Left ventricle myocardium inferior (tissue), 1 donor: Measurements from ENCODE around the gene RCBTB2. TPM values are rescaled to one million over a fixed set of nuclear protein-coding genes. Genes with fewer than 3 reads are reported as not detected.
A peak's percentile ranks its signal among the peaks of the same experiment; 100 is the strongest.

Experiments
- DNase-seq: peaks from one replicate; pipeline ENCODE4 v3.0.0-alpha.2; 2020
- H3K27ac ChIP-seq: fragments of 200-600 bp; replicated peaks from 2 replicates; pipeline ENCODE4 v1.8.0; 2021
- H3K27me3 ChIP-seq: fragments of 200-600 bp; 2 replicates; pipeline ENCODE4 v1.8.0; 2021; ENCODE audit warnings: low read depth
- H3K36me3 ChIP-seq: fragments of 200-600 bp; 2 replicates; pipeline ENCODE4 v1.8.0; 2021
- H3K4me1 ChIP-seq: fragments of 200-600 bp; 2 replicates; pipeline ENCODE4 v1.8.0; 2021
- H3K4me3 ChIP-seq: fragments of 200-600 bp; 2 replicates; pipeline ENCODE4 v1.8.0; 2021; ENCODE audit warnings: mild to moderate bottlenecking, moderate library complexity
- H3K9me3 ChIP-seq: fragments of 200-600 bp; replicated peaks from 2 replicates; pipeline ENCODE4 v1.8.0; 2021
- intact Hi-C: fragments of 100-400 bp; cut with micrococcal nuclease; formaldehyde crosslinking; loops from one replicate; pipeline ENCODE4 v1.11.0; 2022
- total RNA-seq: library from RNA; stranded (reverse); fragmentation: NEBNext Ultra II Directional; extraction: Animal tissue kit (Norgen Biotek cat#: 25700); gene quantifications from one replicate; pipeline ENCODE4 v1.2.1, GENCODE V29; 2021
- TF ChIP-seq, protein P1 (sequence below): fragments of 200-600 bp; IDR thresholded peaks from 2 replicates; pipeline ENCODE4 v1.8.0; 2021; ENCODE audit warnings: antibody characterized with exemption, mild to moderate bottlenecking, borderline replicate concordance
- donor health status: DM: no; HTN: yes; CAD: no; lungs with severe emphysema.

Gene RCBTB2
- total RNA-seq, 1 donor from 2014 or later: 14.8 TPM

- intact Hi-C loops: no loop called here
- peak; percentile 82 for DNase-seq
These were observed 40.3 kb downstream of the RCBTB2 start for GRCh38 chr13:48492470-48493065.

GRCh38 chr13:48492096-48492440 is 40.8 kb downstream of the RCBTB2 start:
- H3K36me3 ChIP-seq: peaks cover 32% of the 10 kb centered on the region
- intact Hi-C loops: no loop called here
- H3K9me3 ChIP-seq: peaks cover 6% of the 10 kb centered on the region
- H3K27ac ChIP-seq: peak overlapping the region; percentile 81
- TF ChIP-seq, protein P1, sequence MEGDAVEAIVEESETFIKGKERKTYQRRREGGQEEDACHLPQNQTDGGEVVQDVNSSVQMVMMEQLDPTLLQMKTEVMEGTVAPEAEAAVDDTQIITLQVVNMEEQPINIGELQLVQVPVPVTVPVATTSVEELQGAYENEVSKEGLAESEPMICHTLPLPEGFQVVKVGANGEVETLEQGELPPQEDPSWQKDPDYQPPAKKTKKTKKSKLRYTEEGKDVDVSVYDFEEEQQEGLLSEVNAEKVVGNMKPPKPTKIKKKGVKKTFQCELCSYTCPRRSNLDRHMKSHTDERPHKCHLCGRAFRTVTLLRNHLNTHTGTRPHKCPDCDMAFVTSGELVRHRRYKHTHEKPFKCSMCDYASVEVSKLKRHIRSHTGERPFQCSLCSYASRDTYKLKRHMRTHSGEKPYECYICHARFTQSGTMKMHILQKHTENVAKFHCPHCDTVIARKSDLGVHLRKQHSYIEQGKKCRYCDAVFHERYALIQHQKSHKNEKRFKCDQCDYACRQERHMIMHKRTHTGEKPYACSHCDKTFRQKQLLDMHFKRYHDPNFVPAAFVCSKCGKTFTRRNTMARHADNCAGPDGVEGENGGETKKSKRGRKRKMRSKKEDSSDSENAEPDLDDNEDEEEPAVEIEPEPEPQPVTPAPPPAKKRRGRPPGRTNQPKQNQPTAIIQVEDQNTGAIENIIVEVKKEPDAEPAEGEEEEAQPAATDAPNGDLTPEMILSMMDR: no peak
- peak overlapping the region; percentile 51 for H3K4me3 ChIP-seq
- H3K27me3 ChIP-seq: no peaks in the 10 kb centered on the region
- H3K4me1 ChIP-seq: peaks cover 39% of the 10 kb centered on the region
- no peak for DNase-seq

More at GRCh38 chr13:48492470-48493065, 40.3 kb downstream of the RCBTB2 start:
- Histone ChIP-seq H3K9me3 (peaks cover 6% of the 10 kb centered on the region), H3K27ac (peak overlapping the region; percentile 81), H3K4me3 (peak overlapping the region; percentile 51), H3K36me3 (peaks cover 31% of the 10 kb centered on the region), H3K4me1 (peaks cover 39% of the 10 kb centered on the region), H3K27me3 (no peaks in the 10 kb centered on the region)
- TF ChIP-seq, protein P1: no peak

- H3K4me1 ChIP-seq: peaks cover 39% of the 10 kb centered on the region
- H3K9me3 ChIP-seq: peaks cover 6% of the 10 kb centered on the region
- peak overlapping the region; percentile 51 for H3K4me3 ChIP-seq
- peaks cover 37% of the 10 kb centered on the region for H3K36me3 ChIP-seq
- DNase-seq: no peak
- intact Hi-C loops: no loop called here
- TF ChIP-seq, protein P1: no peak
- H3K27ac ChIP-seq: peak overlapping the region; percentile 81
- no peaks in the 10 kb centered on the region for H3K27me3 ChIP-seq
These were observed 41.3 kb downstream of the RCBTB2 start for GRCh38 chr13:48491423-48492095.

DNA sequence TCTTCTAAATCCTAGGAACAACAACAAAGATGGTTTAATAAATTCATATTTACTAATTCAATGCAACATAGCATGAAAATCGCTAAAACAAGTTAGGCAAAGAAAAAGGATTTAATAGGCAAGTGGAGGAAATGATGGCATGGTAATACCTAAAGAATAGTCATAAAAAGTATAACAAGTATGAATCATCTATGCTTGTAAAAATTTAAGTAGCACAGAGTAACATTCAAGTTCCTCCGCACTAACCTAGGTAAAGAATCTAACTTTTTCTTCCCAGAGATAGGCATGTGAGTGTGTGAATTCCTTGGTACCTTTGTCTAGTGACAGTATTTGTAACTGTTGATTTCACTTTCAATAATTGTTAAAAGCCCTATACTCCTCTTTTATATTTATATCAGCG is 42.6 kb downstream of the RCBTB2 start:
- intact Hi-C loops: no loop called here
- Histone ChIP-seq H3K27ac (no peak overlapping the region), H3K9me3 (peaks cover 6% of the 10 kb centered on the region), H3K36me3 (peaks cover 29% of the 10 kb centered on the region), H3K4me1 (peaks cover 32% of the 10 kb centered on the region), H3K27me3 (no peaks in the 10 kb centered on the region), H3K4me3 (no peak overlapping the region)
- DNase-seq: no peak
- TF ChIP-seq, protein P1: no peak

- peaks cover 32% of the 10 kb centered on the region for H3K4me1 ChIP-seq
- TF ChIP-seq, protein P1: no peak
- H3K27ac ChIP-seq: peak overlapping the region; percentile 20
- H3K9me3 ChIP-seq: peaks cover 6% of the 10 kb centered on the region
- no peak for DNase-seq
- H3K36me3 ChIP-seq: peaks cover 29% of the 10 kb centered on the region
- no peaks in the 10 kb centered on the region for H3K27me3 ChIP-seq
- no peak overlapping the region for H3K4me3 ChIP-seq
- intact Hi-C loops: loop anchor here (10.0 kb wide), 1 partner anchor 75 kb away; the partner anchor contains the start of gene LPAR6
These were observed 43.2 kb downstream of the RCBTB2 start for GRCh38 chr13:48489666-48490065.
